GM18868 (cell line): Measurements from ENCODE around the gene FTO.

Source experiments
- ATAC-seq: cut with Tn5 transposase; IDR thresholded peaks from one replicate; pipeline ENCODE4 v1.9.1; 2021; ENCODE audit warnings: mild to moderate bottlenecking, moderate library complexity; ENCODE audit not compliant: unreplicated experiment

Gene FTO

GRCh38 chr16:53894686-53895085 lies 190.7 kb downstream of the FTO start:
- no peak for ATAC-seq

GRCh38 chr16:53895433-53895832 lies 191.5 kb downstream of the FTO start:
- no peak for ATAC-seq

- no peak for ATAC-seq
Observed at GRCh38 chr16:53895851-53896250, 191.9 kb downstream of the FTO start.

GRCh38 chr16:53896722-53897121 lies 192.8 kb downstream of the FTO start:
- ATAC-seq: no peak

GRCh38 chr16:53898993-53899392 lies 195.0 kb downstream of the FTO start:
- ATAC-seq: no peak

GRCh38 chr16:53899431-53899830 lies 195.5 kb downstream of the FTO start:
- no peak for ATAC-seq

GRCh38 chr16:53900667-53901066 lies 196.7 kb downstream of the FTO start:
- ATAC-seq: no peak

GRCh38 chr16:53901408-53901807 lies 197.5 kb downstream of the FTO start:
- ATAC-seq: no peak

- ATAC-seq: no peak
Observed at GRCh38 chr16:53904533-53904932, 200.6 kb downstream of the FTO start.

- no peak for ATAC-seq
Observed at GRCh38 chr16:53905028-53905427, 201.1 kb downstream of the FTO start.

- no peak for ATAC-seq
Observed at GRCh38 chr16:53908731-53909130, 204.8 kb downstream of the FTO start.

GRCh38 chr16:53910990-53911389 lies 207.0 kb downstream of the FTO start:
- ATAC-seq: no peak

- ATAC-seq: no peak
Observed at GRCh38 chr16:53911513-53911912, 207.6 kb downstream of the FTO start.

GRCh38 chr16:53912155-53912554 lies 208.2 kb downstream of the FTO start:
- ATAC-seq: no peak

GRCh38 chr16:53913099-53913870 lies 209.3 kb downstream of the FTO start:
- no peak for ATAC-seq

GRCh38 chr16:53913920-53914319 lies 210.0 kb downstream of the FTO start:
- ATAC-seq: no peak

- no peak for ATAC-seq
Observed at GRCh38 chr16:53914736-53915135, 210.8 kb downstream of the FTO start.

- no peak for ATAC-seq
Observed at GRCh38 chr16:53915452-53916160, 211.7 kb downstream of the FTO start.

- ATAC-seq: no peak
Observed at GRCh38 chr16:53920988-53921387, 217.0 kb downstream of the FTO start.

GRCh38 chr16:53922067-53922806 lies 218.3 kb downstream of the FTO start:
- no peak for ATAC-seq

- ATAC-seq: no peak
Observed at GRCh38 chr16:53922807-53923571, 219.0 kb downstream of the FTO start.
